ENCODE results near the gene ZFYVE19.

- TF ChIP-seq CTCF (conservative IDR thresholded peaks at IDR 0.05; ENCODE audit: low read length) (no peak), EZH2phosphoT487 (IDR thresholded peaks at IDR 0.05; ENCODE audit: borderline replicate concordance, low read depth, low read length) (no peak)
Observed at GRCh38 chr15:40821195-40821594, 14.3 kb downstream of the ZFYVE19 start.

Measured in OCI-LY7 (cell line).